OCI-LY3 (cell line): ENCODE data around the gene CEP131.

Source experiments
- EZH2phosphoT487 ChIP-seq: fragments of 200-600 bp; shearing (Covaris generic); IDR thresholded peaks from 2 replicates; pipeline ENCODE4 v1.6.1; 2018; ENCODE audit warnings: antibody characterized with exemption, mixed run types, low read depth
- TF ChIP-seq, protein P1 (sequence below): fragments of 200-600, 300-600 bp; sonication (generic); IDR thresholded peaks from 2 replicates; pipeline ENCODE4 v1.5.1; 2014; ENCODE audit warnings: antibody characterized with exemption, low read length, low read depth

GRCh38 chr17:81165246-81166032, 57.3 kb downstream of the CEP131 start, which contains the start of gene PVALEF:
- TF ChIP-seq, protein P1, sequence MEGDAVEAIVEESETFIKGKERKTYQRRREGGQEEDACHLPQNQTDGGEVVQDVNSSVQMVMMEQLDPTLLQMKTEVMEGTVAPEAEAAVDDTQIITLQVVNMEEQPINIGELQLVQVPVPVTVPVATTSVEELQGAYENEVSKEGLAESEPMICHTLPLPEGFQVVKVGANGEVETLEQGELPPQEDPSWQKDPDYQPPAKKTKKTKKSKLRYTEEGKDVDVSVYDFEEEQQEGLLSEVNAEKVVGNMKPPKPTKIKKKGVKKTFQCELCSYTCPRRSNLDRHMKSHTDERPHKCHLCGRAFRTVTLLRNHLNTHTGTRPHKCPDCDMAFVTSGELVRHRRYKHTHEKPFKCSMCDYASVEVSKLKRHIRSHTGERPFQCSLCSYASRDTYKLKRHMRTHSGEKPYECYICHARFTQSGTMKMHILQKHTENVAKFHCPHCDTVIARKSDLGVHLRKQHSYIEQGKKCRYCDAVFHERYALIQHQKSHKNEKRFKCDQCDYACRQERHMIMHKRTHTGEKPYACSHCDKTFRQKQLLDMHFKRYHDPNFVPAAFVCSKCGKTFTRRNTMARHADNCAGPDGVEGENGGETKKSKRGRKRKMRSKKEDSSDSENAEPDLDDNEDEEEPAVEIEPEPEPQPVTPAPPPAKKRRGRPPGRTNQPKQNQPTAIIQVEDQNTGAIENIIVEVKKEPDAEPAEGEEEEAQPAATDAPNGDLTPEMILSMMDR, result no peak
- no peak for TF ChIP-seq EZH2phosphoT487
